ENCODE results near the gene SBF2.
"Not testable (repeated sequence)": the region's sequence is repeated elsewhere in the genome, so short reads cannot be mapped to it uniquely, and the experiment has no call there.

The SBF2 gene

GRCh38 chr11:10267821-10268220 is 26.2 kb downstream of the SBF2 start:
- DNase-seq (ENCODE audit: low spot score), result no peak

GRCh38 chr11:10265936-10266335 is 28.1 kb downstream of the SBF2 start:
- DNase-seq (ENCODE audit: low spot score), result no peak

- not testable (repeated sequence) for DNase-seq (ENCODE audit: low spot score)
Observed at GRCh38 chr11:10264716-10265115, 29.3 kb downstream of the SBF2 start.

- DNase-seq (ENCODE audit: low spot score), result no peak
Observed at GRCh38 chr11:10263929-10264328, 30.1 kb downstream of the SBF2 start.

GRCh38 chr11:10261821-10262220 is 32.2 kb downstream of the SBF2 start:
- no peak for DNase-seq (ENCODE audit: low spot score)

GRCh38 chr11:10257478-10257877 is 36.5 kb downstream of the SBF2 start:
- no peak for DNase-seq (ENCODE audit: low spot score)

- DNase-seq (ENCODE audit: low spot score), result no peak
Observed at GRCh38 chr11:10255388-10256125, 38.5 kb downstream of the SBF2 start.

- DNase-seq (ENCODE audit: low spot score), result not testable (repeated sequence)
Observed at GRCh38 chr11:10249448-10250131, 44.4 kb downstream of the SBF2 start.

- DNase-seq (ENCODE audit: low spot score), result no peak
Observed at GRCh38 chr11:10247011-10247410, 47.0 kb downstream of the SBF2 start.

GRCh38 chr11:10243896-10244575 is 50.0 kb downstream of the SBF2 start:
- DNase-seq (ENCODE audit: low spot score), result no peak

GRCh38 chr11:10236840-10237239 is 57.2 kb downstream of the SBF2 start:
- no peak for DNase-seq (ENCODE audit: low spot score)

GRCh38 chr11:10233581-10233980 is 60.4 kb downstream of the SBF2 start:
- no peak for DNase-seq (ENCODE audit: low spot score)

- DNase-seq (ENCODE audit: low spot score), result no peak
Observed at GRCh38 chr11:10232756-10233155, 61.3 kb downstream of the SBF2 start.

- not testable (repeated sequence) for DNase-seq (ENCODE audit: low spot score)
Observed at GRCh38 chr11:10231803-10232202, 62.2 kb downstream of the SBF2 start.

GRCh38 chr11:10225553-10225952 is 68.5 kb downstream of the SBF2 start:
- DNase-seq (ENCODE audit: low spot score), result no peak

GRCh38 chr11:10222399-10222798 is 71.6 kb downstream of the SBF2 start:
- DNase-seq (ENCODE audit: low spot score), result no peak

- no peak for DNase-seq (ENCODE audit: low spot score)
Observed at GRCh38 chr11:10221342-10221741, 72.7 kb downstream of the SBF2 start.

GRCh38 chr11:10211470-10211869 is 82.5 kb downstream of the SBF2 start:
- DNase-seq (ENCODE audit: low spot score), result no peak

GRCh38 chr11:10209326-10209725 is 84.7 kb downstream of the SBF2 start:
- DNase-seq (ENCODE audit: low spot score), result no peak

- peak; percentile 8 for DNase-seq (ENCODE audit: low spot score)
Observed at GRCh38 chr11:10208131-10208575, 85.9 kb downstream of the SBF2 start.

- no peak for DNase-seq (ENCODE audit: low spot score)
Observed at GRCh38 chr11:10205928-10206327, 88.1 kb downstream of the SBF2 start.

GRCh38 chr11:10204021-10204420 is 90.0 kb downstream of the SBF2 start:
- DNase-seq (ENCODE audit: low spot score), result no peak

- DNase-seq (ENCODE audit: low spot score), result no peak
Observed at GRCh38 chr11:10201343-10201742, 92.7 kb downstream of the SBF2 start.
